ENCODE results near the gene CADM1.

The CADM1 gene

GRCh38 chr11:115207166-115207591 lies 297.0 kb downstream of the CADM1 start:
- no peak for DNase-seq (ENCODE audit: low read depth)

- no peak for DNase-seq (ENCODE audit: low read depth)
Observed at GRCh38 chr11:115206365-115207022, 297.7 kb downstream of the CADM1 start.

GRCh38 chr11:115202900-115203552 lies 301.2 kb downstream of the CADM1 start:
- DNase-seq (ENCODE audit: low read depth): no peak

- DNase-seq (ENCODE audit: low read depth): no peak
Observed at GRCh38 chr11:115202074-115202473, 302.1 kb downstream of the CADM1 start.

- DNase-seq (ENCODE audit: low read depth): peak; percentile 34
Observed at GRCh38 chr11:115201111-115201792, 303.0 kb downstream of the CADM1 start.

GRCh38 chr11:115199481-115200069 lies 304.6 kb downstream of the CADM1 start:
- no peak for DNase-seq (ENCODE audit: low read depth)

GRCh38 chr11:115198321-115198741 lies 305.9 kb downstream of the CADM1 start:
- no peak for DNase-seq (ENCODE audit: low read depth)

GRCh38 chr11:115197433-115197832 lies 306.8 kb downstream of the CADM1 start:
- DNase-seq (ENCODE audit: low read depth): no peak

GRCh38 chr11:115197031-115197430 lies 307.2 kb downstream of the CADM1 start:
- DNase-seq (ENCODE audit: low read depth): no peak

GRCh38 chr11:115194802-115195110 lies 309.5 kb downstream of the CADM1 start:
- DNase-seq (ENCODE audit: low read depth): no peak

GRCh38 chr11:115193914-115194801 lies 310.1 kb downstream of the CADM1 start:
- DNase-seq (ENCODE audit: low read depth): no peak

- no peak for DNase-seq (ENCODE audit: low read depth)
Observed at GRCh38 chr11:115191761-115192160, 312.5 kb downstream of the CADM1 start.

- DNase-seq (ENCODE audit: low read depth): no peak
Observed at GRCh38 chr11:115190196-115190595, 314.0 kb downstream of the CADM1 start.

GRCh38 chr11:115188898-115189278 lies 315.3 kb downstream of the CADM1 start:
- no peak for DNase-seq (ENCODE audit: low read depth)

- DNase-seq (ENCODE audit: low read depth): no peak
Observed at GRCh38 chr11:115188188-115188897, 315.9 kb downstream of the CADM1 start.

- DNase-seq (ENCODE audit: low read depth): no peak
Observed at GRCh38 chr11:115185931-115186330, 318.3 kb downstream of the CADM1 start.

- no peak for DNase-seq (ENCODE audit: low read depth)
Observed at GRCh38 chr11:115185507-115185906, 318.7 kb downstream of the CADM1 start.

GRCh38 chr11:115184901-115185300 lies 319.3 kb downstream of the CADM1 start:
- no peak for DNase-seq (ENCODE audit: low read depth)

- DNase-seq (ENCODE audit: low read depth): no peak
Observed at GRCh38 chr11:115183830-115184229, 320.4 kb downstream of the CADM1 start.

GRCh38 chr11:115183136-115183535 lies 321.1 kb downstream of the CADM1 start:
- DNase-seq (ENCODE audit: low read depth): no peak

GRCh38 chr11:115182282-115182955 lies 321.8 kb downstream of the CADM1 start:
- DNase-seq (ENCODE audit: low read depth): no peak
